ENCODE measurements around the gene PABPN1L.

PABPN1L gene

DNA sequence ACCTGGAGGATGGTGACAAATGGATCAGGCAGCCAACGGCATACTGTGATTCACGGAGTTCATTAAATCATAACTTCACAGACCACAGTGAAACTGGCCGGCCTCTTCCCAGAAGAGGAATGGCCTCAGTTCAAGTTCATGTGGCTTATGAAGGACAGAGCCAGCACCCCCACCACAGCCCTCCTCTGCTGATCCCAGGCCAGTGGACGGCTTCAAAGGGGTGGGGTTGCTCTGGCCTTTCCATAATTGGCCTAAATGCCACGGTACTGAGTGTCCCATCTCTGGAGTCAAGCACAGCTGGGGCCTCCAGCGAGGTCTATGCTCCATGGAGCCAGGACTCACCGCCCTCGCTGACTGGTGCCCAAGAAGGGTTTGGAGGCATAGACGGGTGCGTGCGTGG lies 31.1 kb downstream of the PABPN1L start:
- WGBS (ENCODE audit: extremely low coverage, insufficient coverage, low lambda C conversion rate) = no CpG with 5 or more reads among the region's 11 CpGs
- H3K4me3 ChIP-seq (ENCODE audit: low read length) = no peak overlapping the region
- H3K79me1 ChIP-seq (ENCODE audit: low read length) = no peaks in the 10 kb centered on the region

DNA sequence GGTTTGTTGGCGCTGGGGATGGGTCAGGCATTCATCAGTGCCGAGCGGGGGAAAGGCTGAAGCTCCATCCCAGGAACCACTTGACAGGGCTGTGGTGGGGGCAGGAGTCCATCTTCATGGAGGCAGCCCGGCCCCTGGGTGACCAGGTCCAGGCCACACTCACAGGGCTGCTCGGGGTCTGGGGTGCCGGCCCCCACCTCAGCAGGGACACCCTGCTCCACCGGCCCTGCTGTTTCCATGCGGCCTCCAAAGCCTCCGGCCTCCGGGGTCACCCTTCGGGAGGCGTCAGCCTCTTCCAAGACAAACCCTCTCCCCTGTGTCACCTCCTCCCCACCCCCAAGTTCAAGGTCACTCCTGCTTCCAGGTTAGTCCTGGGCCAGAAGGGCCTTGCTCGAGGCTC lies 31.8 kb downstream of the PABPN1L start:
- WGBS (ENCODE audit: extremely low coverage, insufficient coverage, low lambda C conversion rate) = no CpG with 5 or more reads among the region's 13 CpGs

More for the DNA sequence above, 31.1 kb downstream of the PABPN1L start:
- no peaks in the 10 kb centered on the region for H3K27me3 ChIP-seq (ENCODE audit: insufficient read depth, low read length, poor library complexity)
- H3K27ac ChIP-seq (ENCODE audit: low read depth, low read length) = no peak overlapping the region
- no peak overlapping the region for H3K4me2 ChIP-seq (ENCODE audit: low read length)
- H2BK120ac ChIP-seq (ENCODE audit: low read depth, low read length) = no peak overlapping the region
- no peak overlapping the region for H2AK5ac ChIP-seq (ENCODE audit: low read length)
- H2BK5ac ChIP-seq (ENCODE audit: low read length) = no peak overlapping the region
- no peak overlapping the region for H4K5ac ChIP-seq (ENCODE audit: low read length)
- H3K56ac ChIP-seq (ENCODE audit: low read length) = no peak overlapping the region
- no peaks in the 10 kb centered on the region for H3K4me1 ChIP-seq (ENCODE audit: control insufficient read depth, low read depth, low read length)
- H3K9ac ChIP-seq (ENCODE audit: low read length) = no peak overlapping the region
- no peak overlapping the region for H3K23ac ChIP-seq (ENCODE audit: low read length)
- no peak overlapping the region for H3K4ac ChIP-seq (ENCODE audit: low read depth, low read length)
- no peak overlapping the region for H4K8ac ChIP-seq (ENCODE audit: low read depth, low read length)
- H3K18ac ChIP-seq (ENCODE audit: low read length) = no peak overlapping the region
- DNase-seq = no peak
- no peak overlapping the region for H2BK15ac ChIP-seq (replicated peaks; ENCODE audit: low read depth)
- H3K79me2 ChIP-seq (ENCODE audit: control insufficient read depth, insufficient read depth, low read length) = no peaks in the 10 kb centered on the region
- H3K36me3 ChIP-seq (ENCODE audit: control insufficient read depth, insufficient read depth, low read length) = no peaks in the 10 kb centered on the region

DNA sequence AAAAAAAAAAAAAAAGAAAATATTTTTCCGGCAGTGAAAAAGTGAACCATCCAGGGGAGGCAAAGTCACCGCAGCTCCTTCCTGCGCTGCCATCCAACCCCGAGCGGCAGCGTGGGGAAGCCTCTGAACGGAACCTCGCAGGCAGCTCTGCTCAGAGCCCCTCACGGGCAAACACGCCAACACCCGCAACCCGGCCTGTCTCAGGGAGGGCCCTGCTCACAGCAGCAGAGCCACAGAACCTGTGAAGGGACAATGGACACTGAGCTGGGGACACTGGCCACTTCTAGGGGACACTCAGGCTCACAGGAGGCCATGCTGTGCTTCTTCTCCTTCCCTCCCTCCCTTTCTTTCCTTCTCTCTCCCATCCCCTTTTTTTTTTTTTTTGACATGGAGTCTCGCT lies 33.4 kb downstream of the PABPN1L start:
- Histone ChIP-seq H3K18ac (ENCODE audit: low read length) (no peak overlapping the region), H3K36me3 (ENCODE audit: control insufficient read depth, insufficient read depth, low read length) (no peaks in the 10 kb centered on the region), H2BK15ac (replicated peaks; ENCODE audit: low read depth) (no peak overlapping the region), H3K79me2 (ENCODE audit: control insufficient read depth, insufficient read depth, low read length) (no peaks in the 10 kb centered on the region), H4K5ac (ENCODE audit: low read length) (no peak overlapping the region), H3K4me3 (ENCODE audit: low read length) (no peak overlapping the region), H3K4me1 (ENCODE audit: control insufficient read depth, low read depth, low read length) (no peaks in the 10 kb centered on the region), H3K4me2 (ENCODE audit: low read length) (no peak overlapping the region), H2BK5ac (ENCODE audit: low read length) (no peak overlapping the region), H2BK120ac (ENCODE audit: low read depth, low read length) (no peak overlapping the region), H4K8ac (ENCODE audit: low read depth, low read length) (no peak overlapping the region), H3K27ac (ENCODE audit: low read depth, low read length) (no peak overlapping the region), H3K79me1 (ENCODE audit: low read length) (no peaks in the 10 kb centered on the region), H3K23ac (ENCODE audit: low read length) (no peak overlapping the region), H2AK5ac (ENCODE audit: low read length) (no peak overlapping the region), H3K27me3 (ENCODE audit: insufficient read depth, low read length, poor library complexity) (no peaks in the 10 kb centered on the region), H3K4ac (ENCODE audit: low read depth, low read length) (no peak overlapping the region), H3K9ac (ENCODE audit: low read length) (no peak overlapping the region), H3K56ac (ENCODE audit: low read length) (no peak overlapping the region)
- WGBS (ENCODE audit: extremely low coverage, insufficient coverage, low lambda C conversion rate) = no CpG with 5 or more reads among the region's 13 CpGs
- no peak for DNase-seq

More for the DNA sequence above, 31.8 kb downstream of the PABPN1L start:
- Histone ChIP-seq H3K79me1 (ENCODE audit: low read length) (no peaks in the 10 kb centered on the region), H3K27ac (ENCODE audit: low read depth, low read length) (no peak overlapping the region), H2BK5ac (ENCODE audit: low read length) (no peak overlapping the region), H3K4me1 (ENCODE audit: control insufficient read depth, low read depth, low read length) (no peaks in the 10 kb centered on the region), H2BK15ac (replicated peaks; ENCODE audit: low read depth) (no peak overlapping the region), H3K18ac (ENCODE audit: low read length) (no peak overlapping the region), H3K4me3 (ENCODE audit: low read length) (no peak overlapping the region), H4K8ac (ENCODE audit: low read depth, low read length) (no peak overlapping the region), H3K9ac (ENCODE audit: low read length) (no peak overlapping the region), H3K4me2 (ENCODE audit: low read length) (no peak overlapping the region), H4K5ac (ENCODE audit: low read length) (no peak overlapping the region), H3K79me2 (ENCODE audit: control insufficient read depth, insufficient read depth, low read length) (no peaks in the 10 kb centered on the region), H3K27me3 (ENCODE audit: insufficient read depth, low read length, poor library complexity) (no peaks in the 10 kb centered on the region), H3K36me3 (ENCODE audit: control insufficient read depth, insufficient read depth, low read length) (no peaks in the 10 kb centered on the region), H3K23ac (ENCODE audit: low read length) (no peak overlapping the region), H2BK120ac (ENCODE audit: low read depth, low read length) (no peak overlapping the region), H3K4ac (ENCODE audit: low read depth, low read length) (no peak overlapping the region), H3K56ac (ENCODE audit: low read length) (no peak overlapping the region), H2AK5ac (ENCODE audit: low read length) (no peak overlapping the region)
- no peak for DNase-seq

DNA sequence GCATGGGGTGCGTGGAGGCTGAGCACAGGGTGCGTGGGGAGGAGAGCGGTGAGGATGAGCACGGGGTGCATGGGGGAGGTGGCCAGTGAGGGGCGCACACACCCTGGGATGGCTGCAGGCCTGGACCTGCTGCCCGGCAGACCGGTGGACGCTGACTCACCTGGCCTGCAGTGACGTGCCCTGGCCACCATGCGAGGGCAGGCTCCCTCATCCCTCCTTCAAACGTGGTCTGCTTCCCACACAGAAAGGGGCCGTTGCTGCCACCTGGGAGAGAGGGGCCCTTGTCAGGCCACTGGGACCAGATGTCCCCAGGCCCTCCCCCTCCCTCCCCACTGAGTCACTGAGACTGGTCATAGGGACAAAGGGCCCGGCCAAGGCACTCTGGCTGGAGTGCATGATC lies 34.6 kb downstream of the PABPN1L start:
- Histone ChIP-seq H3K18ac (ENCODE audit: low read length) (no peak overlapping the region), H2BK5ac (ENCODE audit: low read length) (no peak overlapping the region), H4K8ac (ENCODE audit: low read depth, low read length) (no peak overlapping the region), H2BK120ac (ENCODE audit: low read depth, low read length) (no peak overlapping the region), H3K4ac (ENCODE audit: low read depth, low read length) (no peak overlapping the region), H3K79me2 (ENCODE audit: control insufficient read depth, insufficient read depth, low read length) (no peaks in the 10 kb centered on the region), H3K4me1 (ENCODE audit: control insufficient read depth, low read depth, low read length) (no peaks in the 10 kb centered on the region), H2AK5ac (ENCODE audit: low read length) (no peak overlapping the region), H3K4me2 (ENCODE audit: low read length) (no peak overlapping the region), H3K27ac (ENCODE audit: low read depth, low read length) (no peak overlapping the region), H3K4me3 (ENCODE audit: low read length) (no peak overlapping the region), H3K56ac (ENCODE audit: low read length) (peak overlapping the region; percentile 25), H3K9ac (ENCODE audit: low read length) (no peak overlapping the region), H3K36me3 (ENCODE audit: control insufficient read depth, insufficient read depth, low read length) (no peaks in the 10 kb centered on the region), H3K23ac (ENCODE audit: low read length) (no peak overlapping the region), H3K79me1 (ENCODE audit: low read length) (no peaks in the 10 kb centered on the region), H4K5ac (ENCODE audit: low read length) (no peak overlapping the region), H3K27me3 (ENCODE audit: insufficient read depth, low read length, poor library complexity) (no peaks in the 10 kb centered on the region), H2BK15ac (replicated peaks; ENCODE audit: low read depth) (no peak overlapping the region)
- DNase-seq = no peak
- WGBS (ENCODE audit: extremely low coverage, insufficient coverage, low lambda C conversion rate) = no CpG with 5 or more reads among the region's 13 CpGs

DNA sequence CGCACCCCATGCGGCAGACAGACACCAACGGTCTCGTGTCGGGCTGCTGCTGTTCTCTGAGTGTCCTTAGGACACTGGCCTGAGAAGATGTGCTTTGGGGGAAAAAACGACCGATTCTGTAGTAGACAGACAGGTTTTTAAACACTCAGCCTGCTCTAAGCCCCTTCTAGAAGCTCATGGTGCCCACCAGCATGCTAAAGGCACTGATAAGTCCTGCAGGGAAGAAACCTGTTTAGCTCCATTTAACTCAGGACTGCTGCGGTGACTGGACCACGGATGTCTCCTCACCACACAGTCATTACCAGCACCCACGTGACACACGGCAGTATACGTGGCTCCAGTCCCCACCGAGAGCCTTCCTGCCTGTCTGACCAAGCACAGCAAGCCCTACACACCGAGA lies 35.7 kb downstream of the PABPN1L start:
- H3K18ac ChIP-seq (ENCODE audit: low read length) = no peak overlapping the region
- H4K8ac ChIP-seq (ENCODE audit: low read depth, low read length) = no peak overlapping the region
- no peak overlapping the region for H3K23ac ChIP-seq (ENCODE audit: low read length)
- no peak overlapping the region for H2BK15ac ChIP-seq (replicated peaks; ENCODE audit: low read depth)
- H3K36me3 ChIP-seq (ENCODE audit: control insufficient read depth, insufficient read depth, low read length) = no peaks in the 10 kb centered on the region
- H3K4me3 ChIP-seq (ENCODE audit: low read length) = no peak overlapping the region
- no peak overlapping the region for H3K4ac ChIP-seq (ENCODE audit: low read depth, low read length)
- H3K27ac ChIP-seq (ENCODE audit: low read depth, low read length) = no peak overlapping the region
- no peaks in the 10 kb centered on the region for H3K79me2 ChIP-seq (ENCODE audit: control insufficient read depth, insufficient read depth, low read length)
- H3K4me2 ChIP-seq (ENCODE audit: low read length) = no peak overlapping the region
- H2AK5ac ChIP-seq (ENCODE audit: low read length) = no peak overlapping the region
- no CpG with 5 or more reads among the region's 14 CpGs for WGBS (ENCODE audit: extremely low coverage, insufficient coverage, low lambda C conversion rate)
- H3K27me3 ChIP-seq (ENCODE audit: insufficient read depth, low read length, poor library complexity) = no peaks in the 10 kb centered on the region
- H2BK120ac ChIP-seq (ENCODE audit: low read depth, low read length) = no peak overlapping the region
- no peak overlapping the region for H4K5ac ChIP-seq (ENCODE audit: low read length)
- no peaks in the 10 kb centered on the region for H3K79me1 ChIP-seq (ENCODE audit: low read length)
- DNase-seq = no peak
- no peak overlapping the region for H2BK5ac ChIP-seq (ENCODE audit: low read length)
- no peak overlapping the region for H3K9ac ChIP-seq (ENCODE audit: low read length)
- H3K4me1 ChIP-seq (ENCODE audit: control insufficient read depth, low read depth, low read length) = no peaks in the 10 kb centered on the region
- no peak overlapping the region for H3K56ac ChIP-seq (ENCODE audit: low read length)

DNA sequence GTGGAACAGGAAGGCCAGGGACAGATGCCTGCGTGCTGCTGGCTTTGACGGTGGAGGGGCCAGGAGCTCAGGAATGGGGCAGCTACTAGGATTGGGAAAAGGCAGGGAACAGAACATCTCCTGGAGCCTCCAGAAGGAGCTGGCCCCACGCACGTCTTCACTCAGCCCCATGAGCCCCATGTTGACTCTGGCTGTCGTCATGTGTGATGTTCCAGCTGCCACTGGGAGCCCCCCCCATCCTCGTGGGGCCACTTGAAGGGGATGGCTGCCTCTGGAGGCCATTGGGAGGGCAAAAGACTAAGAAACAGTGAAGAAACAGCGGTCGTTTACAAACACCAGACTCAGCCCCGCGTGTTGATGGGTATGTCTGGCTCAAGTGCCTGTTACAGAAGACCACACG lies 36.2 kb downstream of the PABPN1L start:
- H3K79me2 ChIP-seq (ENCODE audit: control insufficient read depth, insufficient read depth, low read length) = no peaks in the 10 kb centered on the region
- H2BK5ac ChIP-seq (ENCODE audit: low read length) = no peak overlapping the region
- no peaks in the 10 kb centered on the region for H3K27me3 ChIP-seq (ENCODE audit: insufficient read depth, low read length, poor library complexity)
- H3K9ac ChIP-seq (ENCODE audit: low read length) = no peak overlapping the region
- DNase-seq = no peak
- H3K36me3 ChIP-seq (ENCODE audit: control insufficient read depth, insufficient read depth, low read length) = no peaks in the 10 kb centered on the region
- no peak overlapping the region for H3K4ac ChIP-seq (ENCODE audit: low read depth, low read length)
- H3K4me1 ChIP-seq (ENCODE audit: control insufficient read depth, low read depth, low read length) = no peaks in the 10 kb centered on the region
- no peak overlapping the region for H4K8ac ChIP-seq (ENCODE audit: low read depth, low read length)
- H4K5ac ChIP-seq (ENCODE audit: low read length) = no peak overlapping the region
- WGBS (ENCODE audit: extremely low coverage, insufficient coverage, low lambda C conversion rate) = no CpG with 5 or more reads among the region's 11 CpGs
- H3K27ac ChIP-seq (ENCODE audit: low read depth, low read length) = no peak overlapping the region
- no peak overlapping the region for H3K4me3 ChIP-seq (ENCODE audit: low read length)
- H2BK15ac ChIP-seq (replicated peaks; ENCODE audit: low read depth) = no peak overlapping the region
- H3K23ac ChIP-seq (ENCODE audit: low read length) = no peak overlapping the region
- H3K79me1 ChIP-seq (ENCODE audit: low read length) = no peaks in the 10 kb centered on the region
- no peak overlapping the region for H3K56ac ChIP-seq (ENCODE audit: low read length)
- no peak overlapping the region for H2AK5ac ChIP-seq (ENCODE audit: low read length)
- H3K4me2 ChIP-seq (ENCODE audit: low read length) = no peak overlapping the region
- H3K18ac ChIP-seq (ENCODE audit: low read length) = no peak overlapping the region
- H2BK120ac ChIP-seq (ENCODE audit: low read depth, low read length) = no peak overlapping the region

All from mesendoderm (in vitro differentiated cells).